ENCODE data around the gene PAMR1.
"Not testable (repeated sequence)": the region's sequence is repeated elsewhere in the genome, so short reads cannot be mapped to it uniquely, and the experiment has no call there.

The PAMR1 gene

GRCh38 chr11:35543481-35543880 lies 18.1 kb upstream of the PAMR1 start:
- no peak for DNase-seq

GRCh38 chr11:35541621-35542375 lies 16.4 kb upstream of the PAMR1 start:
- DNase-seq: no peak

GRCh38 chr11:35540526-35540925 lies 15.1 kb upstream of the PAMR1 start:
- no peak for DNase-seq

GRCh38 chr11:35539781-35540281 lies 14.4 kb upstream of the PAMR1 start:
- no peak for DNase-seq

- DNase-seq: no peak
These were observed 13.8 kb upstream of the PAMR1 start for GRCh38 chr11:35539256-35539655.

GRCh38 chr11:35536470-35536869 lies 11.1 kb upstream of the PAMR1 start:
- DNase-seq: no peak

- no peak for DNase-seq
These were observed 5.8 kb upstream of the PAMR1 start for GRCh38 chr11:35531246-35531645.

GRCh38 chr11:35529971-35530495 lies 4.6 kb upstream of the PAMR1 start:
- DNase-seq: no peak

- no peak for DNase-seq
These were observed 965 bp upstream of the PAMR1 start for GRCh38 chr11:35526370-35526792.

- no peak for DNase-seq
These were observed 636 bp downstream of the PAMR1 start for GRCh38 chr11:35524780-35525179.

GRCh38 chr11:35523861-35524260 lies 1.6 kb downstream of the PAMR1 start:
- DNase-seq: no peak

- no peak for DNase-seq
These were observed 2.1 kb downstream of the PAMR1 start for GRCh38 chr11:35523331-35523768.

- DNase-seq: not testable (repeated sequence)
These were observed 3.3 kb downstream of the PAMR1 start for GRCh38 chr11:35522091-35522490.

- DNase-seq: no peak
These were observed 5.0 kb downstream of the PAMR1 start for GRCh38 chr11:35520376-35520775.

- DNase-seq: no peak
These were observed 6.7 kb downstream of the PAMR1 start for GRCh38 chr11:35518766-35519165.

- DNase-seq: no peak
These were observed 7.9 kb downstream of the PAMR1 start for GRCh38 chr11:35517481-35517880.

GRCh38 chr11:35516403-35516802 lies 9.0 kb downstream of the PAMR1 start:
- no peak for DNase-seq

- no peak for DNase-seq
These were observed 10.2 kb downstream of the PAMR1 start for GRCh38 chr11:35515224-35515623.

- no peak for DNase-seq
These were observed 10.9 kb downstream of the PAMR1 start for GRCh38 chr11:35514481-35514880.

GRCh38 chr11:35511666-35512065 lies 13.8 kb downstream of the PAMR1 start:
- no peak for DNase-seq

- DNase-seq: no peak
These were observed 17.7 kb downstream of the PAMR1 start for GRCh38 chr11:35507688-35508087.

GRCh38 chr11:35501776-35502175 lies 23.6 kb downstream of the PAMR1 start:
- DNase-seq: no peak

- DNase-seq: no peak
These were observed 24.7 kb downstream of the PAMR1 start for GRCh38 chr11:35500744-35501143.

- DNase-seq: no peak
These were observed 29.0 kb downstream of the PAMR1 start for GRCh38 chr11:35496416-35496815.
